Measurements from ENCODE around the gene RARS2.

Gene RARS2

DNA sequence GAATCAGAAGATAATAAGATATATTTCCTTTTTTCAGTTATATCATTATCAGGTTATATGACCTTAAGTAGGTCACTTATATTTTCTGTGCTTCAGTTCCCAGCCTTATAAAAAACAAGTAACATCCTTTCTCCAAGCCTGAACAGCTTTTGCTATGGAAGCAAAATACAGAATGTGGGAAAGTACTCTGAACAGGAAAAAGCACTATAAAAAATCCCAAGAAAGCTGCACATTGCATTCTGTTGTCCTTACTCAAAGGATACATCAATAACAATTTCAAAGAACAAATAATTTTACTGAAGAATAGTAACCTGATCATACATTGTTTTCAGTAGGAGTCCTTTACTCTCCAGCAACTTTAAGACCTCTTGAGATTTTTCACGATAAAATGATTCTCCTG, 60.6 kb downstream of the RARS2 start:
- Histone ChIP-seq H3K79me2 (ENCODE audit: insufficient read depth, low read length) (no peaks in the 10 kb centered on the region), H3K36me3 (ENCODE audit: insufficient read depth, low read length) (peaks cover 36% of the 10 kb centered on the region; the same call in 1 of the 2 replicates)

DNA sequence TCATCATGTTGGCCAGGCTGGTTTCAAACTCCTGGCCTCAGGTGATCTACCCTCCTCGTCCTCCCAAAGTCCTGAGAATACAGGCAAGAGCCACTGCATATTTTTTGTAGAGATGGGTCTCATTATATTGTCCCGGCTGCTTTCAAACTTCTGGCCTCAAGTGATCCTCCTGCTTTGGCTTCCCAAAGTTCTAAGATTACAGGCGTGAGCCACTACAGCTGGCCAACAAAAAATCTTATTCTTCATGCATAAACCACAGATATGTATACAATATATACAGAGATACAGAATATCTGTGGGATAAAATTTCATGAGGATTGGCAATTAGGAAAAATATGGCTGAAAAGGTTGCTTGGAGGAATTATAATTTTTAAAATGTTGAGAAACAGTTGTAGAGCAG, 67.1 kb downstream of the RARS2 start:
- Histone ChIP-seq H3K9me2 (replicated peaks; ENCODE audit: low read depth, low read length) (no peaks in the 10 kb centered on the region), H4K20me1 (ENCODE audit: insufficient read depth, low read length, poor library complexity, severe bottlenecking) (no peaks in the 10 kb centered on the region), H3K9ac (ENCODE audit: low read depth, low read length, poor library complexity, severe bottlenecking) (no peak overlapping the region), H3K79me2 (ENCODE audit: insufficient read depth, low read length) (no peaks in the 10 kb centered on the region), H2AFZ (ENCODE audit: low read length) (no peak overlapping the region), H3K9me3 (ENCODE audit: insufficient read depth, low read depth, low read length) (no peaks in the 10 kb centered on the region), H3K4me2 (ENCODE audit: low read depth, low read length, poor library complexity, severe bottlenecking) (no peak overlapping the region), H3F3A (ENCODE audit: low read depth) (no peaks in the 10 kb centered on the region), H3K36me3 (ENCODE audit: insufficient read depth, low read length) (peaks cover 39% of the 10 kb centered on the region; the same call in 1 of the 2 replicates), H3K27me3 (ENCODE audit: insufficient read depth, low read length, poor library complexity, severe bottlenecking) (no peaks in the 10 kb centered on the region), H3K4me3 (ENCODE audit: low read length, poor library complexity, severe bottlenecking) (no peak overlapping the region), H3K4me1 (ENCODE audit: insufficient read depth, low read length, poor library complexity, severe bottlenecking) (no peaks in the 10 kb centered on the region)
- TF ChIP-seq, protein P1, sequence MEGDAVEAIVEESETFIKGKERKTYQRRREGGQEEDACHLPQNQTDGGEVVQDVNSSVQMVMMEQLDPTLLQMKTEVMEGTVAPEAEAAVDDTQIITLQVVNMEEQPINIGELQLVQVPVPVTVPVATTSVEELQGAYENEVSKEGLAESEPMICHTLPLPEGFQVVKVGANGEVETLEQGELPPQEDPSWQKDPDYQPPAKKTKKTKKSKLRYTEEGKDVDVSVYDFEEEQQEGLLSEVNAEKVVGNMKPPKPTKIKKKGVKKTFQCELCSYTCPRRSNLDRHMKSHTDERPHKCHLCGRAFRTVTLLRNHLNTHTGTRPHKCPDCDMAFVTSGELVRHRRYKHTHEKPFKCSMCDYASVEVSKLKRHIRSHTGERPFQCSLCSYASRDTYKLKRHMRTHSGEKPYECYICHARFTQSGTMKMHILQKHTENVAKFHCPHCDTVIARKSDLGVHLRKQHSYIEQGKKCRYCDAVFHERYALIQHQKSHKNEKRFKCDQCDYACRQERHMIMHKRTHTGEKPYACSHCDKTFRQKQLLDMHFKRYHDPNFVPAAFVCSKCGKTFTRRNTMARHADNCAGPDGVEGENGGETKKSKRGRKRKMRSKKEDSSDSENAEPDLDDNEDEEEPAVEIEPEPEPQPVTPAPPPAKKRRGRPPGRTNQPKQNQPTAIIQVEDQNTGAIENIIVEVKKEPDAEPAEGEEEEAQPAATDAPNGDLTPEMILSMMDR (conservative IDR thresholded peaks at IDR 0.05; ENCODE audit: low read length): no peak
- TF ChIP-seq EZH2phosphoT487 (IDR thresholded peaks at IDR 0.05; ENCODE audit: borderline replicate concordance): no peak

More for the DNA sequence above, 60.6 kb downstream of the RARS2 start:
- Histone ChIP-seq H3K9me3 (ENCODE audit: insufficient read depth, low read depth, low read length) (no peaks in the 10 kb centered on the region), H3K4me2 (ENCODE audit: low read depth, low read length, poor library complexity, severe bottlenecking) (no peak overlapping the region), H3K9me2 (replicated peaks; ENCODE audit: low read depth, low read length) (no peaks in the 10 kb centered on the region), H3K9ac (ENCODE audit: low read depth, low read length, poor library complexity, severe bottlenecking) (no peak overlapping the region), H3K27me3 (ENCODE audit: insufficient read depth, low read length, poor library complexity, severe bottlenecking) (no peaks in the 10 kb centered on the region), H3F3A (ENCODE audit: low read depth) (no peaks in the 10 kb centered on the region), H3K4me3 (ENCODE audit: low read length, poor library complexity, severe bottlenecking) (no peak overlapping the region), H4K20me1 (ENCODE audit: insufficient read depth, low read length, poor library complexity, severe bottlenecking) (no peaks in the 10 kb centered on the region), H3K4me1 (ENCODE audit: insufficient read depth, low read length, poor library complexity, severe bottlenecking) (no peaks in the 10 kb centered on the region), H2AFZ (ENCODE audit: low read length) (no peak overlapping the region)
- no peak for TF ChIP-seq EZH2phosphoT487 (IDR thresholded peaks at IDR 0.05; ENCODE audit: borderline replicate concordance)
- TF ChIP-seq, protein P1 (conservative IDR thresholded peaks at IDR 0.05; ENCODE audit: low read length): no peak

DNA sequence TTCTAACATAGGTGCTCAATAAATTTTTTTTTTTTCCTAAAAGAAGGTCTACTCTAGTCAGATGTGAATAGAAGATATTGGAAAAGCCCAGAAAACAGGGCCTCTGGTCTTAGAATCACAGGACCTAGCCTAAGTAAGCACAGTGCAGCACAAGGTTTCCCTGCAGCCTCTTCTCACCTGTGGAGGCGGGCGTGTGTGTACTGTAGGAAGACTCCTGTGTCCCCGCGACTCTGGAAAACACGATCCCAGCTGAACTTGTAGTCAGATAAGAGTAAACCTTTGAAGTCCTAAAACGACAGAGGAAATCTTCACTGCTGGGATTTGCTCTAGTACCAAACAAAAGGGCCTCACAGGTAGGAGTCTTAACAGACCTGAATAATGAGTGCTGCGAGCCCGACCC, 71.3 kb downstream of the RARS2 start:
- peaks cover 8% of the 10 kb centered on the region for H3K4me1 ChIP-seq (ENCODE audit: insufficient read depth, low read length, poor library complexity, severe bottlenecking)
- no peaks in the 10 kb centered on the region for H3K9me3 ChIP-seq (ENCODE audit: insufficient read depth, low read depth, low read length)
- H3K4me3 ChIP-seq (ENCODE audit: low read length, poor library complexity, severe bottlenecking): no peak overlapping the region
- H4K20me1 ChIP-seq (ENCODE audit: insufficient read depth, low read length, poor library complexity, severe bottlenecking): no peaks in the 10 kb centered on the region
- no peak overlapping the region for H3K4me2 ChIP-seq (ENCODE audit: low read depth, low read length, poor library complexity, severe bottlenecking)
- TF ChIP-seq EZH2phosphoT487 (IDR thresholded peaks at IDR 0.05; ENCODE audit: borderline replicate concordance): no peak
- TF ChIP-seq, protein P1 (conservative IDR thresholded peaks at IDR 0.05; ENCODE audit: low read length): no peak
- no peaks in the 10 kb centered on the region for H3K79me2 ChIP-seq (ENCODE audit: insufficient read depth, low read length)
- no peaks in the 10 kb centered on the region for H3F3A ChIP-seq (ENCODE audit: low read depth)
- H2AFZ ChIP-seq (ENCODE audit: low read length): no peak overlapping the region
- H3K27me3 ChIP-seq (ENCODE audit: insufficient read depth, low read length, poor library complexity, severe bottlenecking): no peaks in the 10 kb centered on the region
- no peaks in the 10 kb centered on the region for H3K9me2 ChIP-seq (replicated peaks; ENCODE audit: low read depth, low read length)
- no peak overlapping the region for H3K9ac ChIP-seq (ENCODE audit: low read depth, low read length, poor library complexity, severe bottlenecking)
- H3K36me3 ChIP-seq (ENCODE audit: insufficient read depth, low read length): peaks cover 57% of the 10 kb centered on the region; the same call in 1 of the 2 replicates
